Measurements from ENCODE around the gene RRP8. TPM values are rescaled to one million over a fixed set of nuclear protein-coding genes. Genes with fewer than 3 reads are reported as not detected.

The RRP8 gene
- total RNA-seq, 8 experiments from 2014 or later = 13.9 to 21.7 (median 17.2) TPM

DNA sequence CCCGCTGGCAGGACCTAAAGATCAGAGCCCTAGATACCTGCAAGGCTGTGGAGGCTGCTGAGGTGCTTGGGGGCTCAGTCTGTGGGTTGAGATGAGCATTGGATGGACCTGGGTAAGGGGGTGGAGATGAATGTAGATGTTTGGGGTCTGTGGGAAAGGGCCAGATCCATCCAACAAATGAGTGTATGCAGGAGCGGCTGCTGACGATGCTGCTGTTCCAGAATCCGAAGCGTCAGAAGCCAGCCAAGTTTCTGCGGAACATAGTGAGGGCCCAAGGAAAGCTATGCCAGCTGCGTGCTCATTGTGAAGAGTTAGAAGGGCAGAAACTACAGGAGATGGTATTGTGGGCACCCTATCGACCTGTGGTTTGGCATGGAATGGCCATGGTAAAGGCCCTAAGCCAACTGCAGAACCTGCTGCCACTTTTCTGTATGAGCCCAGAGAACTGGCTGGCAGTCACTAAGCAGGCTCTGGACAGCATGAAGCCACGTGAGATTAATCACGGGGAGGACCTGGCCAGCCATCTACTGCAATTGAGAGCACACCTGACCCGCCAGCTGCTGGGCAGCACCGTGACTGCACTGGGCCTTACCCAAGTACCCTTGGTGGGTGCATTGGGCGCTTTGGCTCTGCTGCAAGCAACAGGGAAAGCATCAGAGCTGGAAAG is 36.6 kb downstream of the RRP8 start:
- ATAC-seq (replicated peaks in 6 of 8) = no peak
- H3K4me1 ChIP-seq (replicated peaks in 1 of 2) = no peaks in the 10 kb centered on the region
- H3K4me3 ChIP-seq = no peak overlapping the region
- H3K27ac ChIP-seq = no peak overlapping the region
- in situ Hi-C loops (cut with MboI; ENCODE audit: low pct_unique_long_range_greater_than_20kb in 2 of 9, low sequenced_read_pairs in 9 of 9, unreplicated experiment in 9 of 9) = no loop called here
- 60 to 100% (median 97%) methylated on average over 1 to 8 of the region's 13 CpGs; no CpG with 5 or more reads in 5 of the 10 experiments for WGBS, 10 experiments

- in situ Hi-C loops (cut with MboI; ENCODE audit: low pct_unique_long_range_greater_than_20kb in 2 of 9, low sequenced_read_pairs in 9 of 9, unreplicated experiment in 9 of 9) = no loop called here
- 90 to 100% (median 100%) methylated on average over 2 of the region's 5 CpGs; no CpG with 5 or more reads in 7 of the 10 experiments for WGBS, 10 experiments
- Histone ChIP-seq H3K27ac (no peak overlapping the region), H3K4me3 (no peak overlapping the region), H3K4me1 (replicated peaks in 1 of 2) (no peaks in the 10 kb centered on the region)
- ATAC-seq (replicated peaks in 6 of 8) = no peak
Observed at GRCh38 chr11:6565988-6566703, 37.3 kb downstream of the RRP8 start.

DNA sequence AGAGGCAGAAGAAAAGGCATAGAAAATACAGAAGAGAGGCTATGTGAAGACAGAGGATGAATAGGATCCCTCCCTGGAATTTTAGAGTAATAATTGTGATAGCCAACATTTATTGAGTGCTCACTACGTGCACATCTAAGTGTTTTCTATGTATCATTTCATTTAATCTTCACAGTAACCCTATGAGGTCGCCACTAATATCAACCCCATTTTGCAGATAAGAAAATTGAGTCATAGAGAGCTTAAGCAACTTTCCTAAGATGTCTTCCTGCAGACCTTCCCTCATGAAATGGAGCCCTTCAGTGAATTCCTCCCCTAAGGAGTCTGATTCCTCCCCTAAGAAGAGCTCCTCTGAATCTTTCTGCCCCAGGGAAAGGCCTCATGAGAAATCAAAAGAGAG is 38.1 kb downstream of the RRP8 start:
- no peak overlapping the region for H3K27ac ChIP-seq
- H3K4me3 ChIP-seq = no peak overlapping the region
- in situ Hi-C loops (cut with MboI; ENCODE audit: low pct_unique_long_range_greater_than_20kb in 2 of 9, low sequenced_read_pairs in 9 of 9, unreplicated experiment in 9 of 9) = no loop called here
- ATAC-seq (replicated peaks in 6 of 8) = no peak
- H3K4me1 ChIP-seq (replicated peaks in 1 of 2) = no peaks in the 10 kb centered on the region
- WGBS, 10 experiments = 57 to 100% (median 82%) methylated on average over 1 to 2 of the region's 2 CpGs; no CpG with 5 or more reads in 3 of the 10 experiments

GRCh38 chr11:6563667-6564066 is 39.7 kb downstream of the RRP8 start:
- Histone ChIP-seq H3K4me1 (replicated peaks in 1 of 2) (no peaks in the 10 kb centered on the region), H3K27ac (no peak overlapping the region), H3K4me3 (no peak overlapping the region)
- WGBS, 10 experiments = 60 to 100% (median 100%) methylated on average over 1 to 3 of the region's 10 CpGs; no CpG with 5 or more reads in 4 of the 10 experiments
- no peak for ATAC-seq (replicated peaks in 6 of 8)
- in situ Hi-C loops (cut with MboI; ENCODE audit: low pct_unique_long_range_greater_than_20kb in 2 of 9, low sequenced_read_pairs in 9 of 9, unreplicated experiment in 9 of 9) = no loop called here

DNA sequence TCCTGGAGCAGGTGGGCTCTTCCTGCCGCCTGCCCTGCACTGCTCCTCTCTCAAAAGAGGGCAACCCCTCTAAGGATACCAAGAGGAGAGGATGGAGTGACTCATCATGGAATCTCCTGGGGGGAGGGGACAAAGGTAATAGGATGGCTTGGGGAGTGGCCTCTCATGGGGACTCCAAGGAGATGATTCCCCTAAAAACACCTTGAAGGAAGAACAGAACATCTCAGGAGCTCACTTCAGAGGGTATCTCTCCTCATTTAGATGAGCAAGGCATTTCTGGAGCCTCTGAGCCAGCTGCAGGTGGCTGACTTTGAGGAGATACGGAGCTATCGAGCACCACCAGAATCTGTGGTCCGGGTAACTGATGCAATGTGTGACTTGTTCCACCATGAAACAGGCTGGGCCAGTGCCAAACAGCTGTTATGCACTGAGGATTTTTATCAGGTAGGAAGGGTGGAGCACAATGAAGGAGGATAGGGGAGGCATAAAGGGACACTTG is 40.2 kb downstream of the RRP8 start:
- Histone ChIP-seq H3K4me3 (no peak overlapping the region), H3K27ac (no peak overlapping the region), H3K4me1 (replicated peaks in 1 of 2) (no peaks in the 10 kb centered on the region)
- in situ Hi-C loops (cut with MboI; ENCODE audit: low pct_unique_long_range_greater_than_20kb in 2 of 9, low sequenced_read_pairs in 9 of 9, unreplicated experiment in 9 of 9) = no loop called here
- ATAC-seq (replicated peaks in 6 of 8) = no peak
- WGBS, 10 experiments = 92 to 100% methylated on average over 2 of the region's 4 CpGs; no CpG with 5 or more reads in 8 of the 10 experiments

DNA sequence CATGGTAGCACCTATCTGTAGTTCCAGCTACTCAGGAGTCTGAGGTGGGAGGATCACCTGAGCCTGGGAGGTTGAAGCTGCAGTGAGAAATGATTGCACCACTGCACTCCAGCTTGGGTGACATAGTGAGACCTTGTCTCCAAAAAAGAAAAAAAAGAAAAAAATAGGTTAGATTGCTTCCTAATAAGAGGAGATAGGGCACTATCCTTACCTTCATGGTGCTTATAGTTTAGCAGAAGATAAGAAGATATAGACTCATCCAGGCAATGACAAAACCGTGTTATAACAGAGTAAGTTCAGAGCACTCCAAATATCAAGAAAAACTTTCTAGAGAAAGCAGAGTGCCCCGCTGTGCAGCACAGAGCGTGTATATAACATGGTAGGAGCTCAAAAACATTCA is 42.1 kb downstream of the RRP8 start:
- in situ Hi-C loops (cut with MboI; ENCODE audit: low pct_unique_long_range_greater_than_20kb in 2 of 9, low sequenced_read_pairs in 9 of 9, unreplicated experiment in 9 of 9) = no loop called here
- Histone ChIP-seq H3K4me3 (no peak overlapping the region), H3K4me1 (replicated peaks in 1 of 2) (no peaks in the 10 kb centered on the region), H3K27ac (no peak overlapping the region)
- 80 to 100% (median 94%) methylated on average over 1 to 3 of the region's 3 CpGs; no CpG with 5 or more reads in 1 of the 10 experiments for WGBS, 10 experiments
- ATAC-seq (replicated peaks in 6 of 8) = no peak

DNA sequence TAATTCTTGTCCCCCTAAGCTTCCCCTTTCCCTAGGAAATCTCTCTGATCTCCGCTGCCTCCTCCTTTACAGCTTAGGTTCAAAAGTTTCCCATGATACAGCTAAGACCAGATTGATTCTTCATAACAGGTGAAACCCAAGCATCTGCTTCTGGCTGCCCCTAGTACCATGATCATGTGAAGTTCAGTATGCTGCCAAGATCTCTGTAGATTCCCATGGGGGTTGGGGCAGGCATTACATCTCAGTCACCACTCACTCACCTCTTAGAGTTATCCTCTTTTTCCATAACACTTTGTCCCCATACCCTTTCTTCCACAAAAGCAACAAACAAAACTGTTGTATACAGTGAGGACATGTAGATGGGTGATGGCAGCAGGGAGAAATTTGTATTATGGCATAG is 44.0 kb downstream of the RRP8 start:
- Histone ChIP-seq H3K27ac (no peak overlapping the region), H3K4me3 (no peak overlapping the region), H3K4me1 (replicated peaks in 1 of 2) (no peaks in the 10 kb centered on the region)
- WGBS, 10 experiments = 88 to 100% (median 88%) methylated on average over 1 of the region's 1 CpG; no CpG with 5 or more reads in 7 of the 10 experiments
- no peak for ATAC-seq (replicated peaks in 6 of 8)
- in situ Hi-C loops (cut with MboI; ENCODE audit: low pct_unique_long_range_greater_than_20kb in 2 of 9, low sequenced_read_pairs in 9 of 9, unreplicated experiment in 9 of 9) = no loop called here

DNA sequence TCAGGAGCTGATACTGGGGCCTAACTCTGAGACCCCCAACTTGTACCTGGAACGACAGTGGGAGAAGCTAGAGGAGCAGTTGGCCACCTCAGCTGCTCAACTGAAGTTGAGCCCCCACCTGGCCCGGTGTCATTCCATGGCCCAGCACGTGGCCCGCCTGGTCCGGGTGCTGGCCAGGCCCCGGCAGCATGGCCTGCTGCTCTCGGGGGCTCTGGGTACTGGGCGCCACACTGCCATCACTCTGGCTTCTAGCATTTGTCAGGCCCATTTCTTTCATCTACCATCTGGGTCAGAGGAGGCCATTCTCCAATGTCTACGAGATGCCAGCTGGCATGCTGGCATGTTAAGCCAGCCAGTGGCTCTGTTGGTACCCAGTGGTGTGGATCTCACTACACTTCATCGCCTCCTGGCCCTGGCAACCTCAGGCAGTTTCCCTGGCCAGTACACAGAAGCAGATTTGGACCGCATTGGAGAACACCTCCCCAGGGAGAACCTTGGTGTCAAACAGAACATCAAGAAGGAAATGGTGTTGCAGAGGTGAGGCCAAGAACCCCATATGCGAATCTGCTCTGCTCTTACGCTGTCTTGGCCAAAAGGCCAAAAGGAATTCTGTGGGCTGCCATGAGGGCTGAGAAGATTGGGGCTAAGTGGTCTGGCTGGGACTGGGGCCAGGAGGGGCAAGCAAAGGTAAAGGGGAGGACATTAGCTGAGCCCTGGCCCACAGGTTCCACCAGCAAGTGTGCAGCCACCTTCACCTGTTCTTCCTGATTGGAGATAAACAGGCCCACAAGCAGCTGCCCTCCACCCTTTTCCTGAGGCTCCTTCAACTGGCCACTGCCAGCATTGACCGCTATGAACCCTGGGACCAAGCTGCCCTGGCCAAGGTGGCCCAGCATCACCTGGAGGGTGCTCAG is 45.4 kb downstream of the RRP8 start:
- in situ Hi-C loops (cut with MboI; ENCODE audit: low pct_unique_long_range_greater_than_20kb in 2 of 9, low sequenced_read_pairs in 9 of 9, unreplicated experiment in 9 of 9) = no loop called here
- no peak overlapping the region for H3K4me3 ChIP-seq
- 83 to 98% (median 86%) methylated on average over 1 to 7 of the region's 14 CpGs; no CpG with 5 or more reads in 5 of the 10 experiments for WGBS, 10 experiments
- H3K4me1 ChIP-seq (replicated peaks in 1 of 2) = no peaks in the 10 kb centered on the region
- ATAC-seq (replicated peaks in 6 of 8) = no peak
- no peak overlapping the region for H3K27ac ChIP-seq

GRCh38 chr11:6557063-6557462 is 46.4 kb downstream of the RRP8 start:
- Histone ChIP-seq H3K4me1 (replicated peaks in 1 of 2) (no peaks in the 10 kb centered on the region), H3K4me3 (no peak overlapping the region), H3K27ac (no peak overlapping the region)
- in situ Hi-C loops (cut with MboI; ENCODE audit: low pct_unique_long_range_greater_than_20kb in 2 of 9, low sequenced_read_pairs in 9 of 9, unreplicated experiment in 9 of 9) = no loop called here
- WGBS, 10 experiments = 80 to 100% (median 81%) methylated on average over 1 to 4 of the region's 11 CpGs; no CpG with 5 or more reads in 6 of the 10 experiments
- ATAC-seq (replicated peaks in 6 of 8) = no peak

- WGBS, 10 experiments = 63 to 100% (median 80%) methylated on average over 1 to 9 of the region's 11 CpGs
- H3K4me3 ChIP-seq = no peak overlapping the region
- in situ Hi-C loops (cut with MboI; ENCODE audit: low pct_unique_long_range_greater_than_20kb in 2 of 9, low sequenced_read_pairs in 9 of 9, unreplicated experiment in 9 of 9) = no loop called here
- no peak for ATAC-seq (replicated peaks in 6 of 8)
- no peak overlapping the region for H3K27ac ChIP-seq
- H3K4me1 ChIP-seq (replicated peaks in 1 of 2) = no peaks in the 10 kb centered on the region
Observed at GRCh38 chr11:6556139-6556949, 47.1 kb downstream of the RRP8 start.

GRCh38 chr11:6554828-6555706 is 48.3 kb downstream of the RRP8 start:
- Histone ChIP-seq H3K4me1 (replicated peaks in 1 of 2) (no peaks in the 10 kb centered on the region), H3K27ac (no peak overlapping the region), H3K4me3 (no peak overlapping the region)
- 63 to 100% (median 86%) methylated on average over 1 to 5 of the region's 5 CpGs for WGBS, 10 experiments
- in situ Hi-C loops (cut with MboI; ENCODE audit: low pct_unique_long_range_greater_than_20kb in 2 of 9, low sequenced_read_pairs in 9 of 9, unreplicated experiment in 9 of 9) = no loop called here
- peak in 2 of 8 experiments; percentile 63 to 94 for ATAC-seq (replicated peaks in 6 of 8)

DNA sequence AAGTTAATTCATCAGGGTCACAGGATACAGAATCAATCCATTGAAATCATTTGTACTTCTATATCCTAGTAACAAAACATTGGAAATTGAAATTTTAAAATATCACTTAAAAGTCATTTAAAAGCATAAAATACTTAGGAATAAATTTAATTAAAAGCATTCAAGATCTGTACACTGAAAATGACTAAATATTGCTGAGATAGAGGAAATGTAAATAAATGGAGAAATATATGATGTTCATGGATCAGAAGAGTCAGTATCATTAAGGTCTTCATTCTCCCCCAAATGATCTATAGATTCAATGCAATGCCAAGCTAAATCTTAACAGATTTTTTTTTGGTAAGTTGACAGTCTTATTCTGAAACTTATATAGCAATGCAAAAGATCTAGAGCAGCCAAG is 49.8 kb downstream of the RRP8 start:
- H3K4me1 ChIP-seq (replicated peaks in 1 of 2) = no peaks in the 10 kb centered on the region
- no peak for ATAC-seq (replicated peaks in 6 of 8)
- no peak overlapping the region for H3K27ac ChIP-seq
- H3K4me3 ChIP-seq = no peak overlapping the region
- in situ Hi-C loops (cut with MboI; ENCODE audit: low pct_unique_long_range_greater_than_20kb in 2 of 9, low sequenced_read_pairs in 9 of 9, unreplicated experiment in 9 of 9) = no loop called here
